AG04449 (cell line): ENCODE measurements around the gene HOXA5.

Experiments used
- CTCF ChIA-PET: fragments of 350-600 bp; formaldehyde crosslinking; extraction: SDS; loops from one replicate; lab custom pipeline; 2021; ENCODE audit warnings: antibody characterized with exemption; lab: Yijun Ruan, JAX
- POLR2A ChIA-PET: fragments of 400-600, 350-600 bp; formaldehyde crosslinking; extraction: SDS; loops from one replicate; lab custom pipeline; 2020; ENCODE audit warnings: antibody characterized with exemption, inconsistent platforms; lab: Yijun Ruan, JAX
- DNase-seq: peaks from one replicate; pipeline ENCODE4 v3.0.0-alpha.2; 2010; ENCODE audit warnings: low read depth, low spot score
- H3K4me3 ChIP-seq: 2 replicates; pipeline ENCODE4 v1.5.1; 2011; ENCODE audit warnings: low read depth, mild to moderate bottlenecking, control low read depth, low read length
- TF ChIP-seq, protein P1 (sequence below): IDR thresholded peaks from one replicate; pipeline ENCODE4 v1.5.1; 2011; ENCODE audit warnings: mild to moderate bottlenecking, moderate library complexity, low read length, control low read depth, inconsistent platforms; ENCODE audit not compliant: insufficient read depth; ENCODE audit errors: missing control alignments

Gene HOXA5

DNA sequence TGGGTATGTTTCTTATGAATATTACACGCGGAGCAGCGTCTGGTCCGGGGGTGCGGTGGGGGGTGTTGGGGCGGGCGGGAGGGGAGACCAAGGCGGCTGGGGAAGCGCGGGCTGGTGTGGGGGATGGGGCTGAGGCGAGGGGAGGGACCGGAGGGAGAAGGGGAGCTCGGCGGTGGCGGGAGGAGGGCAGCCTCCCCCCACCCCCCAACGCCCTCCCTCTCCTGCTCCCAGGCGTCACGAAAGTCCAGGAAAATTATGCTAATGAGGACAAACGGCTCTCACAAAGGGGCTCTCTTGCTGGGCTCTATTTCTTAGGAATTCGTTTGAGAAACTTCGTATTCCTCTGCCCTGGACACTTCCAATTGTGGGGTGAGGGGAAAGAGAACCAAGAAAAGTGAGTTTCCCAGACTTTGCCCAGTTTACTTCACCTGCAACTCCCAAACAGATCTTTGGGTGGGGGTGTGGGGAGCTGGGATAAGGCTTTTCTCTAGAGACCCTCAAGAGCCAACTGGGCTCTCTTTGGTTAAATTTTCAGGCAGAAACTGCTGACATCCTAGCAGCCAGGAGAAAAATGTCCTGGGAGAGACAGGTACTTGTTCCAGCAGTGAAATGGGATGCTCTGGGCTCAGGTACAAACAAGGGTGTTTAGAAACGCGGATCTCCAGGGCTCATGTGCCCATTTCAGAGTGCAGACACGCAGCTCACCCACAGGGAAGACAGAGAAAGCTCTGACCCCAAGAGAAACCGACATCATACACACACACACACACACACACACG lies 29.3 kb downstream of the HOXA5 start:
- ChIA-PET POLR2A (no interaction called here), CTCF (interaction anchor here (0.9 to 2.2 kb wide), 2 partner anchors 20 to 48 kb away, joined by 3 to 6 read pairs; no protein-coding TSS in a partner anchor)
- no peak for DNase-seq
- TF ChIP-seq, protein P1, sequence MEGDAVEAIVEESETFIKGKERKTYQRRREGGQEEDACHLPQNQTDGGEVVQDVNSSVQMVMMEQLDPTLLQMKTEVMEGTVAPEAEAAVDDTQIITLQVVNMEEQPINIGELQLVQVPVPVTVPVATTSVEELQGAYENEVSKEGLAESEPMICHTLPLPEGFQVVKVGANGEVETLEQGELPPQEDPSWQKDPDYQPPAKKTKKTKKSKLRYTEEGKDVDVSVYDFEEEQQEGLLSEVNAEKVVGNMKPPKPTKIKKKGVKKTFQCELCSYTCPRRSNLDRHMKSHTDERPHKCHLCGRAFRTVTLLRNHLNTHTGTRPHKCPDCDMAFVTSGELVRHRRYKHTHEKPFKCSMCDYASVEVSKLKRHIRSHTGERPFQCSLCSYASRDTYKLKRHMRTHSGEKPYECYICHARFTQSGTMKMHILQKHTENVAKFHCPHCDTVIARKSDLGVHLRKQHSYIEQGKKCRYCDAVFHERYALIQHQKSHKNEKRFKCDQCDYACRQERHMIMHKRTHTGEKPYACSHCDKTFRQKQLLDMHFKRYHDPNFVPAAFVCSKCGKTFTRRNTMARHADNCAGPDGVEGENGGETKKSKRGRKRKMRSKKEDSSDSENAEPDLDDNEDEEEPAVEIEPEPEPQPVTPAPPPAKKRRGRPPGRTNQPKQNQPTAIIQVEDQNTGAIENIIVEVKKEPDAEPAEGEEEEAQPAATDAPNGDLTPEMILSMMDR, result no peak
- peak overlapping the region; percentile 40 for H3K4me3 ChIP-seq

DNA sequence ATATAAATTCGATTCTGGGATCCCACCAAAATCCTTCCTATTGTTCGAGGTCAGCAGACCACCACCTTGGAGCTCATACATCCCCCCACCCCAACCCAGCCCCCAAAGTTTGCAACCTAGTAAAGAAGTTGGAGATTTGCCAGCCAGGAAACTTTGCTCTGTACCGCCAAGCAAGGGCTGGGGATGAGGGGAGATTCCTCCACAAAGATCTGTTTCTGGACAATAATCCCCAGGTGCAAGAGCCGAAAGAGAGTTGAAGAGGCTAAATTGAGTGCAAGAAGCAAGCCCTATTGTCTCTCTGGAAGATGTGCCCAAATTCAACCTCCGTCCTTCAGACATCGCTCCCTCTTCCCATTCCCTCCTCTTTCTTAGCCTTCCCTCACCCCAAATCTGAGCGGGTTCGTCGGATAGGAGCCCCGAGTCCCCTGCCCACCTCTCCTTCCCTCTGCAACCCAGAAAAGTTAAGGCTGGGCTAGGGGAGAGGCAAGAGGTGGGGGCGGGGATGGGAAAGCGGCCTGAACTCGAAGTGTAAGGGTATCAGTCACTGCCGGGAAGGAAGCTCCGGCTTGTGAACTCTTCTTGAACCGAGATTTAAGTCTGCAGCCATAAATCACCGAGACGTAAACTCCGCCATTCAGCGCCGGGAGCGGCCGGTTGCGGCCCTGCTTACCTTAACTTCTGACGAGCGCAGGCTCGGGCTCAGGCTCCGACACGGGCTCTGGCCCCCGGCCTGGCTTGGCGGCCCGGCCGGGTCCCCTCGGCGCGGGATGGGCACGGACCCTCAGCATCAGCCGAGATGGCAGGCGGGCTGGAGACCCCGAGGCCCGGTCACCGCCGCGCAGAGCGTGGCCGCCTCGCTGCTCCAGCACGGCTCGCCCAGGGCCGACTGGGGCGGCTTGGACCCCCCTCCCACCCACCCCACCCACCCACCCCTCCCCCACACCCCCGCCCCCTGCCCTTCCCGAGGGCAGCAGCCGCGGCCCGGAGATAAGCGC lies 30.2 kb downstream of the HOXA5 start:
- ChIA-PET CTCF (interaction anchor here (1.0 kb wide), 1 partner anchor 16 kb away, joined by 3 read pairs; no protein-coding TSS in a partner anchor), POLR2A (no interaction called here)
- TF ChIP-seq, protein P1, result no peak
- DNase-seq, result no peak
- H3K4me3 ChIP-seq, result peak overlapping the region; percentile 40

DNA sequence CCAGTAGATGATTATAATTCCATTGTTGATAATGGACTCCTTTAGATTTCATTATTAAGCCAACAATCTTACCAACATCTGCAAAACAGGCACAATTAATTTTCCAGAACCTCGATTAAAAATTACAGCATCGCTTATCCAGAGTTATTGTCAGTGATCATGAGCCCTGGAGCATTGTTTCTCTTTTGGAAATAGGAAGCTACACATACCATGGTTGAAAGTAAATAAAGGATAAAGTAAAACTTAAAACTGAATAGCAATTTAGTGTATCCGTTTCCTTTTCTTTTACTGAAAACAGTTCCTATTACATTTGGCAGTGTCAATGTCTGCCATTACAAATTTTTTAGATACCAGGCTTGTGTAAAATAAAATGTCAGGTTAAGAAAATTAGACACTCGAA lies 31.1 kb downstream of the HOXA5 start:
- CTCF ChIA-PET, result interaction anchor here (1.0 kb wide), 1 partner anchor 17 kb away, joined by 3 read pairs; no protein-coding TSS in a partner anchor
- TF ChIP-seq, protein P1, result no peak
- POLR2A ChIA-PET, result no interaction called here
- no peak for DNase-seq
- H3K4me3 ChIP-seq, result no peak overlapping the region

DNA sequence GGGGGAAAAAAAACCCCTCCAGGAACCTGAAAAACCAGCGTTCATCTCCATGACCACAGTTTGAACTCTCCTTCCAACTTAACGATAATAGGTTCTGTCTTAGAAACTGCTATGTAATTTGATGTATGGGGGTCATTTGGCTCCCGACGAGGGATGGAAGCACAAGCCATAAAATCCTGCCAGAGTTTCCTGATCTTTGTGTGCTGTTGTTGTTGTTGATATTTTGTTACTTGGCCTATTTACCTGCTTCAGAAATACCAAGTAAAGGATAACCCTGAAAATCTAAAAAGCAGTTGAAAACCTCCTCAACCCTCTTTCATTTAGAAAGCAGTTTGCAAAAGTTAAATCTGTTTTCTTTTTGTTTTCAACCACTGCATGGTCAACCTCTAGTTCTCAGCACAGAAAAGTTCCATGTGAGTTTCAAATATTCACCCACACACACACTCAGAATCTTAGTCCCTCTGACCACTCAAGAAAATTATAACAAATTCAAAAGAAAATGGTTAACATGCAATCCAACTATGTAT lies 31.7 kb downstream of the HOXA5 start:
- TF ChIP-seq, protein P1, result no peak
- no peak overlapping the region for H3K4me3 ChIP-seq
- no peak for DNase-seq
- POLR2A ChIA-PET, result no interaction called here
- CTCF ChIA-PET, result no interaction called here

DNA sequence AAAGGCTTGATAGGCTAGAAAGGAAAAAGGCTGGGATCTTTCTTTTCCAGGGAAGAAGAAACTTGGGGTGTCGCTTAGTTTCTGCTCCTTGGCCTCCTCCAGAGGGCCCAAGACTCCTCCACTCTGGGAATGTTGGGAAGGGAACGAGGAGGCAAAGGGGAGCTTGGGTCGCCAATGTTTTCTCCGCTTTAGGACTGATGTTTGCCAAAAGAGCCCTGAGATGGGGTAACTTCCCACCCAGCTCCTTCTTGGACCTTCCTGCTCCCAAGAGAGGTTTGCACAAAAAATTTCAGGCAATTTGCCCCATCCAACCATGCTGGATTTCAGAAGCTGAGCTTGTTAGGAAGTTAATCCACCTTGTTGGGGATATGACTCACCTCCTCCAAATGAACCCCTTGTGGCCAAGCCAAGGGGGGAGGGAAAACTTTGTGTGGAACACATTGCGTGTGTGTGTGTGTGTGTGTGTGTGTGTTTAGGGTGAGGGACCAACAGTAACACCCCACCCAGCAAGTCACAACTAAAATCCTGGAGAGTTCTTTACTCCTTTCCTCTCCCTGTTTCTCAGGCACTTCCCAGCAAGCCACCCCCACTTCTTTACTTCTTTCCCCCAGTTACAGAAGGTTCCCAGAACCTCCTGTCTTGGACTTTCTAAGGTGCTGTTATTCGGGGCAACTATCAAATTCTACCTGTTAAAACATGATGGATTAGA lies 32.3 kb downstream of the HOXA5 start:
- POLR2A ChIA-PET, result interaction anchor here (1.2 kb wide), 1 partner anchor 15 kb away, joined by 6 read pairs; the partner anchor contains the start of gene HOXA1
- no peak for DNase-seq
- CTCF ChIA-PET, result no interaction called here
- TF ChIP-seq, protein P1, result no peak
- H3K4me3 ChIP-seq, result no peak overlapping the region
